ENCODE measurements around the gene ACTL10. TPM values are rescaled to one million over a fixed set of nuclear protein-coding genes. Genes with fewer than 3 reads are reported as not detected.
A peak's percentile ranks its signal among the peaks of the same experiment; 100 is the strongest.
"Not testable (repeated sequence)": the region's sequence is repeated elsewhere in the genome, so short reads cannot be mapped to it uniquely, and the experiment has no call there.

ACTL10 gene
- total and polyA plus RNA-seq, 2 of the 4 experiments (the other 2 are of a cell fraction): 0.18 to 0.43 TPM

- peak; percentile 44 for DNase-seq
- H3K4ac ChIP-seq (ENCODE audit: low read depth, low read length): no peak overlapping the region
- intact Hi-C loops (cut with micrococcal nuclease): no loop called here
- H2BK15ac ChIP-seq (ENCODE audit: low read depth, low read length): no peak overlapping the region
- H2BK5ac ChIP-seq (ENCODE audit: low read depth, low read length, poor library complexity, severe bottlenecking): no peak overlapping the region
- WGBS, 2 experiments (ENCODE audit: extremely low coverage in 2 of 2, insufficient read length in 1 of 2): 84% methylated on average over 7 of the region's 8 CpGs; no CpG with 5 or more reads in 1 of the 2 experiments
- TF ChIP-seq MAZ (IDR thresholded peaks at IDR 0.05; ENCODE audit: borderline replicate concordance, low read depth, low read length): no peak
- no peak for TF ChIP-seq CTCF (conservative IDR thresholded peaks at IDR 0.05; ENCODE audit: low read depth, low read length)
- TF ChIP-seq USF2 (IDR thresholded peaks at IDR 0.05; ENCODE audit: low read depth, low read length): no peak
- TF ChIP-seq, protein P1, sequence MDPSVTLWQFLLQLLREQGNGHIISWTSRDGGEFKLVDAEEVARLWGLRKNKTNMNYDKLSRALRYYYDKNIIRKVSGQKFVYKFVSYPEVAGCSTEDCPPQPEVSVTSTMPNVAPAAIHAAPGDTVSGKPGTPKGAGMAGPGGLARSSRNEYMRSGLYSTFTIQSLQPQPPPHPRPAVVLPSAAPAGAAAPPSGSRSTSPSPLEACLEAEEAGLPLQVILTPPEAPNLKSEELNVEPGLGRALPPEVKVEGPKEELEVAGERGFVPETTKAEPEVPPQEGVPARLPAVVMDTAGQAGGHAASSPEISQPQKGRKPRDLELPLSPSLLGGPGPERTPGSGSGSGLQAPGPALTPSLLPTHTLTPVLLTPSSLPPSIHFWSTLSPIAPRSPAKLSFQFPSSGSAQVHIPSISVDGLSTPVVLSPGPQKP (IDR thresholded peaks at IDR 0.05; ENCODE audit: borderline replicate concordance, low read depth, low read length): no peak
- BruUV-seq (replicated peaks): no TSS peak
- no peak overlapping the region for H2AK9ac ChIP-seq (replicated peaks; ENCODE audit: low read depth, low read length, poor library complexity)
- POLR2A ChIA-PET (ENCODE audit: unreplicated experiment): no interaction called here
- H3K4me2 ChIP-seq (ENCODE audit: low read depth, low read length): no peak overlapping the region
- no peaks in the 10 kb centered on the region for H4K20me1 ChIP-seq (ENCODE audit: insufficient read depth, low read length)
- H2AK5ac ChIP-seq (ENCODE audit: low read depth, low read length): no peak overlapping the region
- no peak overlapping the region for H3K27ac ChIP-seq (ENCODE audit: insufficient read depth, low read length)
- CTCF ChIA-PET: no interaction called here
- H3K14ac ChIP-seq (replicated peaks; ENCODE audit: low read depth, low read length): no peak overlapping the region
- H3K23ac ChIP-seq (ENCODE audit: low read depth, low read length): no peak overlapping the region
- in situ Hi-C loops (cut with MboI; ENCODE audit: low sequenced_read_pairs): no loop called here
- no peak overlapping the region for H3K18ac ChIP-seq (ENCODE audit: low read depth, low read length)
- H4K8ac ChIP-seq (ENCODE audit: low read depth in 2 of 2, low read length in 2 of 2): no peak overlapping the region
- H4K5ac ChIP-seq (ENCODE audit: low read depth, low read length): no peak overlapping the region
- no peaks in the 10 kb centered on the region for H3K27me3 ChIP-seq (ENCODE audit: control insufficient read depth, insufficient read depth, low read length)
- no peak overlapping the region for H3K9ac ChIP-seq (ENCODE audit: low read depth, low read length)
- dilution Hi-C loops (cut with HindIII; ENCODE audit: low sequenced_read_pairs, unreplicated experiment): no loop called here
- no peaks in the 10 kb centered on the region for H3K9me3 ChIP-seq (ENCODE audit: control insufficient read depth, insufficient read depth, low read length)
- no peaks in the 10 kb centered on the region for H3K9me1 ChIP-seq (ENCODE audit: insufficient read depth, low read length)
- H3K4me3 ChIP-seq (ENCODE audit: insufficient read depth, low read depth, low read length): no peak overlapping the region
- ATAC-seq (ENCODE audit: low read depth): no peak; the same call in 1 of the 2 replicates
- no peaks in the 10 kb centered on the region for H3K4me1 ChIP-seq (ENCODE audit: control insufficient read depth, insufficient read depth, low read length)
- no peaks in the 10 kb centered on the region for H3K79me1 ChIP-seq (ENCODE audit: low read depth in 1 of 2, low read length in 2 of 2)
- no peak overlapping the region for H3K56ac ChIP-seq (ENCODE audit: extremely low read depth, insufficient read depth, low read length)
- no peak overlapping the region for H4K91ac ChIP-seq (ENCODE audit: insufficient read depth, low read depth, low read length)
- no peak overlapping the region for H2BK120ac ChIP-seq (ENCODE audit: low read depth, low read length)
- no peak overlapping the region for H2BK20ac ChIP-seq (ENCODE audit: low read depth, low read length)
- no peak overlapping the region for H2AFZ ChIP-seq (replicated peaks; ENCODE audit: low read length, poor library complexity)
- H3K36me3 ChIP-seq (ENCODE audit: control insufficient read depth, insufficient read depth, low read length): no peaks in the 10 kb centered on the region
Observed at GRCh38 chr20:33697129-33697528, 30.4 kb downstream of the ACTL10 start.

DNA sequence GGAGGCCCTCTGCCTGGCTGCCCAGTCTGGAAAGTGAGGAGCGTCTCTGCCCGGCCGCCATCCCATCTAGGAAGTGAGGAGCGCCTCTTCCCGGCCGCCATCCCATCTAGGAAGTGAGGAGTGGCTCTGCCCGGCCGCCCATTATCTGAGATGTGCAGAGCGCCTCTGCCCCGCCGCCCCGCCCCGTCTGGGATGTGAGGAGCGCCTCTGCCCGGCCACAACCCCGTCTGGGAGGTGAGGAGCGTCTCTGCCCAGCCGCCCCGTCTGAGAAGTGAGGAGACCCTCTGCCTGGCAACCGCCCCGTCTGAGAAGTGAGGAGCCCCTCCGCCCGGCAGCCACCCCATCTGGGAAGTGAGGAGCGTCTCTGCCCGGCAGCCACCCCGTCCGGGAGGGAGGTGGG lies 32.2 kb downstream of the ACTL10 start:
- H2BK120ac ChIP-seq (ENCODE audit: low read depth, low read length); H3K27ac ChIP-seq (ENCODE audit: insufficient read depth, low read length); H3K4me2 ChIP-seq (ENCODE audit: low read depth, low read length); H2BK5ac ChIP-seq (ENCODE audit: low read depth, low read length, poor library complexity, severe bottlenecking); CTCF ChIA-PET; H3K79me1 ChIP-seq (ENCODE audit: low read depth in 1 of 2, low read length in 2 of 2); intact Hi-C loops (cut with micrococcal nuclease); H3K14ac ChIP-seq (replicated peaks; ENCODE audit: low read depth, low read length); H3K4me1 ChIP-seq (ENCODE audit: control insufficient read depth, insufficient read depth, low read length); H3K4ac ChIP-seq (ENCODE audit: low read depth, low read length); in situ Hi-C loops (cut with MboI; ENCODE audit: low sequenced_read_pairs); H3K36me3 ChIP-seq (ENCODE audit: control insufficient read depth, insufficient read depth, low read length); H2AK9ac ChIP-seq (replicated peaks; ENCODE audit: low read depth, low read length, poor library complexity); H2AK5ac ChIP-seq (ENCODE audit: low read depth, low read length); H4K5ac ChIP-seq (ENCODE audit: low read depth, low read length); H3K23ac ChIP-seq (ENCODE audit: low read depth, low read length); H3K18ac ChIP-seq (ENCODE audit: low read depth, low read length); H3K9me3 ChIP-seq (ENCODE audit: control insufficient read depth, insufficient read depth, low read length); POLR2A ChIA-PET (ENCODE audit: unreplicated experiment); H3K56ac ChIP-seq (ENCODE audit: extremely low read depth, insufficient read depth, low read length); H3K9me1 ChIP-seq (ENCODE audit: insufficient read depth, low read length); H4K8ac ChIP-seq (ENCODE audit: low read depth in 2 of 2, low read length in 2 of 2); DNase-seq; ATAC-seq (ENCODE audit: low read depth); H3K9ac ChIP-seq (ENCODE audit: low read depth, low read length); H3K27me3 ChIP-seq (ENCODE audit: control insufficient read depth, insufficient read depth, low read length); BruUV-seq (replicated peaks); H2BK15ac ChIP-seq (ENCODE audit: low read depth, low read length); H4K20me1 ChIP-seq (ENCODE audit: insufficient read depth, low read length); H2AFZ ChIP-seq (replicated peaks; ENCODE audit: low read length, poor library complexity); H2BK20ac ChIP-seq (ENCODE audit: low read depth, low read length); H3K4me3 ChIP-seq (ENCODE audit: insufficient read depth, low read depth, low read length); dilution Hi-C loops (cut with HindIII; ENCODE audit: low sequenced_read_pairs, unreplicated experiment); H4K91ac ChIP-seq (ENCODE audit: insufficient read depth, low read depth, low read length): not testable (repeated sequence)
- WGBS, 2 experiments (ENCODE audit: extremely low coverage in 2 of 2, insufficient read length in 1 of 2): no CpG with 5 or more reads among the region's 27 CpGs
